Effector CD4-positive, alpha-beta T cell (primary cell): ENCODE measurements around the gene BIRC3.

Experiments
- DNase-seq: peaks from one replicate; pipeline ENCODE4 v3.0.0-alpha.2; 2020
- total RNA-seq: gene quantifications from one replicate; lab custom pipeline; 2026; lab: John Stamatoyannopoulos, UW

BIRC3 gene
- total RNA-seq: 781 reads per million, percentile 99 among the genes with 10 or more reads in this experiment

GRCh38 chr11:102317099-102317767, at the start of gene BIRC3:
TSS of gene BIRC3 (plus strand) at chr11:102317484. CDS start at chr11:102324510, 7,026 bp downstream.
- DNase-seq: peak; percentile 91

- no peak for DNase-seq
Measured at GRCh38 chr11:102267609-102268008, 49.7 kb upstream of the BIRC3 start.

GRCh38 chr11:102268083-102268984, 49.0 kb upstream of the BIRC3 start:
- peak; percentile 75 for DNase-seq

- DNase-seq: no peak
Measured at GRCh38 chr11:102268985-102269470, 48.3 kb upstream of the BIRC3 start.

- no peak for DNase-seq
Measured at GRCh38 chr11:102269927-102270326, 47.4 kb upstream of the BIRC3 start.

GRCh38 chr11:102272047-102272824, 45.0 kb upstream of the BIRC3 start:
- no peak for DNase-seq

GRCh38 chr11:102274628-102275027, 42.7 kb upstream of the BIRC3 start:
- no peak for DNase-seq

GRCh38 chr11:102276362-102276761, 40.9 kb upstream of the BIRC3 start:
- DNase-seq: no peak

GRCh38 chr11:102276783-102277182, 40.5 kb upstream of the BIRC3 start:
- DNase-seq: no peak

- no peak for DNase-seq
Measured at GRCh38 chr11:102279641-102280170, 37.6 kb upstream of the BIRC3 start.

GRCh38 chr11:102280245-102280833, 36.9 kb upstream of the BIRC3 start:
- DNase-seq: no peak

- DNase-seq: no peak
Measured at GRCh38 chr11:102283116-102283485, 34.2 kb upstream of the BIRC3 start.

GRCh38 chr11:102284008-102284407, 33.3 kb upstream of the BIRC3 start:
- DNase-seq: no peak

- DNase-seq: no peak
Measured at GRCh38 chr11:102286292-102286691, 31.0 kb upstream of the BIRC3 start.

GRCh38 chr11:102287964-102288724, 29.1 kb upstream of the BIRC3 start:
- DNase-seq: peak; percentile 18

- DNase-seq: no peak
Measured at GRCh38 chr11:102288725-102289083, 28.6 kb upstream of the BIRC3 start.

GRCh38 chr11:102289592-102289991, 27.7 kb upstream of the BIRC3 start:
- DNase-seq: no peak

- DNase-seq: no peak
Measured at GRCh38 chr11:102291831-102292230, 25.5 kb upstream of the BIRC3 start.

- no peak for DNase-seq
Measured at GRCh38 chr11:102292933-102293332, 24.4 kb upstream of the BIRC3 start.

GRCh38 chr11:102293873-102294601, 23.2 kb upstream of the BIRC3 start:
- DNase-seq: peak; percentile 31

GRCh38 chr11:102295045-102295444, 22.2 kb upstream of the BIRC3 start:
- no peak for DNase-seq
